Measurements from ENCODE around the gene MUC3A. TPM values are rescaled to one million over a fixed set of nuclear protein-coding genes. Genes with fewer than 3 reads are reported as not detected.

MUC3A gene
- total and polyA plus RNA-seq, 2 of the 8 experiments (the other 6 are each of a cell fraction or from before 2014, with no cell fraction given): 15.4 to 43.9 TPM

DNA sequence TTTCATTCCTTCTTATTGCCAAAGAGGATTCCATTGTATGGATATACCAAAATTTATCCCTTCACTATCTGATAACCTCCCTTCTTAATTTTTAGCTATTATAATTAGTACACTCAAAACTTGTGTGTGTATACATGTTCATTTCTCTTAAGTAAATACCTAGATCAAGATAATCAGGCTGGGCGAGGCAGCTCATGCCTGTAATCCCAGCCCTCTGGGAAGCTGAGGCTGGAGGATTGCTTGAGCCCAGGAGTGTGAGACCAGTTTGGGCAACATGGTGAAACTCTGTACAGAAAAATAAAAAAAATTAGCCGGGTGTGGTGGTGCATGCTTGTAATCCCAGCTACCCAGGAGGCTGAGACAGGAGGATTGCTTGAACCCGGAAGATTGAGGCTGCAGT is 37.9 kb upstream of the MUC3A start:
- WGBS, 2 experiments (ENCODE audit: extremely low coverage in 1 of 2, insufficient coverage in 1 of 2, insufficient read length in 1 of 2, insufficient replicate concordance in 2 of 2, low coverage in 1 of 2, low lambda C conversion rate in 2 of 2, missing lambda C conversion rate in 1 of 2): 95% methylated on average over 3 of the region's 3 CpGs; no CpG with 5 or more reads in 1 of the 2 experiments
- Histone ChIP-seq H3K56ac (replicated peaks; ENCODE audit: insufficient read length, low read depth, low read length) (no peak overlapping the region), H3K4me3 (ENCODE audit: extremely low read depth in 1 of 4, insufficient read depth in 2 of 4, low read depth in 3 of 4, low read length in 4 of 4) (no peak overlapping the region), H4K5ac (ENCODE audit: insufficient read length, low read depth, low read length) (no peak overlapping the region), H2AFZ (ENCODE audit: low read length) (no peak overlapping the region), H3K23me2 (ENCODE audit: low read depth, low read length) (no peaks in the 10 kb centered on the region; the same call in 1 of the 2 replicates), H3K9me3 (ENCODE audit: insufficient read depth in 2 of 2, low read depth in 1 of 2, low read length in 1 of 2) (no peaks in the 10 kb centered on the region), H2BK5ac (ENCODE audit: low read depth, low read length) (no peak overlapping the region), H3K79me1 (ENCODE audit: low read depth, low read length) (no peaks in the 10 kb centered on the region), H3K23ac (ENCODE audit: insufficient read length) (no peak overlapping the region), H3K14ac (ENCODE audit: insufficient read length) (no peak overlapping the region), H3K27ac (ENCODE audit: low read depth, low read length) (no peak overlapping the region), H3K18ac (ENCODE audit: extremely low read depth, low read length) (no peak overlapping the region), H2BK15ac (ENCODE audit: low read length) (no peak overlapping the region), H2BK12ac (ENCODE audit: low read depth, low read length) (no peak overlapping the region), H3K4ac (replicated peaks; ENCODE audit: insufficient read length, low read depth, low read length) (no peak overlapping the region), H2BK20ac (ENCODE audit: low read length) (no peak overlapping the region), H4K8ac (ENCODE audit: extremely low read depth, insufficient read depth, low read length) (no peak overlapping the region), H3K79me2 (ENCODE audit: control insufficient read depth in 1 of 2, insufficient read depth in 2 of 2, low read length in 2 of 2) (no peaks in the 10 kb centered on the region), H3K4me2 (ENCODE audit: insufficient read depth in 1 of 2, low read depth in 2 of 2, low read length in 2 of 2) (no peak overlapping the region), H3K27me3 (replicated peaks in 1 of 4; ENCODE audit: control insufficient read depth in 3 of 4, extremely low read depth in 1 of 4, insufficient read depth in 3 of 4, low read length in 3 of 4) (no peaks in the 10 kb centered on the region), H3K36me3 (ENCODE audit: control insufficient read depth in 2 of 4, insufficient read depth in 4 of 4, low read length in 3 of 4) (no peaks in the 10 kb centered on the region), H3K9ac (replicated peaks in 1 of 4; ENCODE audit: extremely low read depth in 1 of 4, low read depth in 3 of 4, low read length in 3 of 4) (no peak overlapping the region), H4K91ac (replicated peaks; ENCODE audit: insufficient read length, low read length) (no peak overlapping the region), H2BK120ac (replicated peaks; ENCODE audit: low read depth, low read length) (no peak overlapping the region), H2AK5ac (ENCODE audit: low read depth, low read length) (no peak overlapping the region), H3K4me1 (replicated peaks in 1 of 4; ENCODE audit: control insufficient read depth in 3 of 4, insufficient read depth in 4 of 4, low read length in 3 of 4) (no peaks in the 10 kb centered on the region), H4K20me1 (replicated peaks in 1 of 2; ENCODE audit: control insufficient read depth in 1 of 2, insufficient read depth in 2 of 2, low read length in 2 of 2) (no peaks in the 10 kb centered on the region)
- ChIA-PET CTCF (ENCODE audit: partially characterized antibody) (interaction anchor here (0.6 to 1.3 kb wide), 2 partner anchors 20 to 148 kb away, joined by 4 to 5 read pairs; no protein-coding TSS in a partner anchor), POLR2A (ENCODE audit: partially characterized antibody) (interaction anchor here (1.1 kb wide), 1 partner anchor 12 kb away, joined by 3 read pairs; no protein-coding TSS in a partner anchor)
- DNase-seq (ENCODE audit: low read depth in 1 of 2, low spot score in 2 of 2): no peak
- FAIRE-seq: no peak
- TF ChIP-seq SIN3A (conservative IDR thresholded peaks at IDR 0.05 in 1 of 2, IDR thresholded peaks at IDR 0.05 in 1 of 2; ENCODE audit: low read depth in 1 of 2, low read length in 2 of 2): no peak
- TF ChIP-seq, protein P1, sequence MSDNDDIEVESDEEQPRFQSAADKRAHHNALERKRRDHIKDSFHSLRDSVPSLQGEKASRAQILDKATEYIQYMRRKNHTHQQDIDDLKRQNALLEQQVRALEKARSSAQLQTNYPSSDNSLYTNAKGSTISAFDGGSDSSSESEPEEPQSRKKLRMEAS (IDR thresholded peaks at IDR 0.05): no peak
- TF ChIP-seq SRF (IDR thresholded peaks at IDR 0.05; ENCODE audit: low read depth, low read length): no peak
- TF ChIP-seq KDM1A (IDR thresholded peaks at IDR 0.05; ENCODE audit: borderline replicate concordance, low read length): no peak
- no peak for TF ChIP-seq ZNF274 (IDR thresholded peaks at IDR 0.05; ENCODE audit: borderline replicate concordance, extremely low read depth, low read length)
- TF ChIP-seq HDAC2 (IDR thresholded peaks at IDR 0.05; ENCODE audit: borderline replicate concordance in 1 of 2, low read depth in 2 of 2, low read length in 2 of 2): no peak
- TF ChIP-seq YY1 (IDR thresholded peaks at IDR 0.05; ENCODE audit: low read depth, low read length): no peak
- TF ChIP-seq, protein P2, sequence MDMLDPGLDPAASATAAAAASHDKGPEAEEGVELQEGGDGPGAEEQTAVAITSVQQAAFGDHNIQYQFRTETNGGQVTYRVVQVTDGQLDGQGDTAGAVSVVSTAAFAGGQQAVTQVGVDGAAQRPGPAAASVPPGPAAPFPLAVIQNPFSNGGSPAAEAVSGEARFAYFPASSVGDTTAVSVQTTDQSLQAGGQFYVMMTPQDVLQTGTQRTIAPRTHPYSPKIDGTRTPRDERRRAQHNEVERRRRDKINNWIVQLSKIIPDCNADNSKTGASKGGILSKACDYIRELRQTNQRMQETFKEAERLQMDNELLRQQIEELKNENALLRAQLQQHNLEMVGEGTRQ (IDR thresholded peaks at IDR 0.05; ENCODE audit: low read length): no peak
- no peak for TF ChIP-seq KDM5A (IDR thresholded peaks at IDR 0.05; ENCODE audit: low read length)
- TF ChIP-seq EZH2 (IDR thresholded peaks at IDR 0.05; ENCODE audit: low read depth, low read length, severe bottlenecking): no peak
- no peak for TF ChIP-seq CBX8 (IDR thresholded peaks at IDR 0.05; ENCODE audit: borderline replicate concordance, low read depth, low read length)
- TF ChIP-seq TCF12 (IDR thresholded peaks at IDR 0.05; ENCODE audit: low read depth, low read length): no peak

All from H1 (cell line).